ENCODE measurements around the gene CFD.
"Not testable (repeated sequence)": the region's sequence is repeated elsewhere in the genome, so short reads cannot be mapped to it uniquely, and the experiment has no call there.

Gene CFD

GRCh38 chr19:871446-872265 is 12.2 kb downstream of the CFD start:
- DNase-seq (ENCODE audit: low read depth in 2 of 2): no peak

GRCh38 chr19:872266-872951 is 12.9 kb downstream of the CFD start:
- peak; percentile 42 to 65 for DNase-seq (ENCODE audit: low read depth in 2 of 2)

- peak in 1 of 2 donors; percentile 63 for DNase-seq (ENCODE audit: low read depth in 2 of 2)
These were observed 13.6 kb downstream of the CFD start for GRCh38 chr19:873084-873483.

DNA sequence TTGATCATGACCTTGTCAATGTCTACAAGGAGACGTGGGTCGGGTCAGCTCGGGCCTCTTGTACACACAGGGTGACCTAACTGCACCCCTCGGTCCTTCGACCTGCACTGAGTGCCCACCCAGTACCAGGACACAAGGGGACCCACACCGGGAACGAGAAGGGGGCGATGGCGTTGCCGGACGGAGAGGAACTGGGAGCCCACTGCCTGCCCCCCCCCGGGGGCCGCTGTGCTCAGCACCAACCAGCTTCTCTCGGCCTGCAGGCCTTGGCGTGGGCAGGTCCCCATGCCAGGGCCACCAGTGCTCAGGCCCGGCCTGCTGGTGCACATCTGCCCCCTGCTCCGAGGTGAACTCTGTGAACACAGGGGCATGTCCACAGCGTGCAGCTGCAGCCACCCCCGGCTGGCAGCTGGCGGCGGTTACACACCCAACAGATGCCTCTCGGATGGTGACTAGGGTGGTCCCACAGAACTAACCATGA is 14.1 kb downstream of the CFD start:
- no peak for DNase-seq (ENCODE audit: low read depth in 2 of 2)

GRCh38 chr19:875265-875879 is 15.9 kb downstream of the CFD start:
- DNase-seq (ENCODE audit: low read depth in 2 of 2): no peak

- no peak for DNase-seq (ENCODE audit: low read depth in 2 of 2)
These were observed 16.6 kb downstream of the CFD start for GRCh38 chr19:876089-876488.

DNA sequence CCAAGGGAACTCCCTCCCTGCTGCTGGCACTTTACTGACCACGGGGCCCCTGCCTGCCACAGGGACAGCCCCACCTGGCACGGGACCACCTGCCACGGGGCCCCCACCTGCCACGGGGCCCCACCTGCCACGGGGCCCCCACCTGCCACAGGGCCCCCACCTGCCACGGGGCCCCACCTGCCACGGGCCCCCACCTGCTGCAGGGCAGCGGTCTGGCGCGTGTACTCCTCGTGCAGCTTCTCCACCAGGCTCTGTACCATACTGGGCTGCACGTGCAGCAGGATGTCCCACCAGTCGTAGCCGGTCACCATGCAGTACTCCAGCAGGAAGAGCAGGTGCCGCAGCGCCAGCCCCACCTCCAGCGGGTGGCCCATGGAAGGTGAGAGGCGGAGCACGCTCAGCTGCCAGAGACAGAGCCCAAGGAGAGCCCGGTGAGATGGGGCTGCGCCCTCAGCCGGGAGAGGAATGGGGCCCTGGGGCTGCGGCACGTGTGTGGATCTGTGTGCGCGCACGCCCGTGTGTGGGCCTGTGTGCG is 17.4 kb downstream of the CFD start:
- DNase-seq (ENCODE audit: low read depth in 2 of 2): no peak

DNA sequence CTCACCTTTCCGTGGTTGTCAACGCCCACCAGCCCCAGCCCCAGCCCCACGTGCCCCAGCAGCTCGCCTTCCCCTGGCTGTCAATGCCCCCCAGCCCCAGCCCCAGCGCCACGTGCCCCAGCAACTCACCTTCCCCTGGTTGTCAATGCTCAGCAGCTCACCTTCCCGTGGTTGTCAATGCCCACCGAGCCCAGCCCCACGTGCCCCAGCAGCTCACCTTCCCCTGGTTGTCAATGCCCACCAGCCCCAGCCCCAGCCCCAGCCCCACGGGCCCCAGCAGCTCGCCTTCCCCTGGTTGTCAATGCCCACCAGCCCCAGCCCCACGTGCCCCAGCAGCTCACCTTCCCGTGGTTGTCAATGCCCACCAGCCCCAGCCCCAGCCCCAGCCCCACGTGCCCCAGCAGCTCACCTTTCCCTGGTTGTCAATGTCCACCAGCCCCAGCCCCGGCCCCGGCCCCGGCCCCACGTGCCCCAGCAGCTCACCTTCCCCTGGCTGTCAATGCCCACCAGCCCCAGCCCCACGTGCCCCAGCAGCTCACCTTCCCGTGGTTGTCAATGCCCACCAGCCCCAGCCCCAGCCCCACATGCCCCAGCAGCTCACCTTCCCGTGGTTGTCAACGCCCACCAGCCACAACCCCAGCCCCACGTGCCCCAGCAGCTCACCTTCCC is 18.7 kb downstream of the CFD start:
- DNase-seq (ENCODE audit: low read depth in 2 of 2): not testable (repeated sequence)

DNA sequence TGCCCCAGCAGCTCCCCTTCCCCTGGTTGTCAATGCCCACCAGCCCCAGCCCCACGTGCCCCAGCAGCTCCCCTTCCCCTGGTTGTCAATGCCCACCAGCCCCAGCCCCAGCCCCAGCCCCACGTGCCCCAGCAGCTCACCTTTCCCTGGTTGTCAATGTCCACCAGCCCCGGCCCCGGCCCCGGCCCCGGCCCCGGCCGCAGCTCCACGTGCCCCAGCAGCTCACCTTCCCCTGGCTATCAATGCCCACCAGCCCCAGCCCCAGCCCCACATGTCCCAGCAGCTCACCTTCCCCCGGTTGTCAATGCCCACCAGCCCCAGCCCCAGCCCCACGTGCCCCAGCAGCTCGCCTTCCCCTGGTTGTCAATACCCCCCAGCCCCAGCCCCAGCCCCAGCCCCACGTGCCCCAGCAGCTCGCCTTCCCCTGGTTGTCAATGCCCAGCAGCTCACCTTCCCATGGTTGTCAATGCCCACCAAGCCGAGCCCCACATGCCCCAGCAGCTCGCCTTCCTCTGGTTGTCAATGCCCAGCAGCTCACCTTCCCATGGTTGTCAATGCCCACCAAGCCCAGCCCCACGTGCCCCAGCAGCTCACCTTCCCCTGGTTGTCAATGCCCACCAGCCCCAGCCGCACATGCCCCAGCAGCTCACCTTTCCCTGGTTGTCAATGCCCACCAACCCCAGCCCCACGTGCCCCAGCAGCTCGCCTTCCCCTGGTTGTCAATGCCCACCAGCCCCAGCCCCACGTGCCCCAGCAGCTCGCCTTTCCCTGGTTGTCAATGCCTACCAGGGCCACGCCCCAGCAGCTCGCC is 19.5 kb downstream of the CFD start:
- not testable (repeated sequence) for DNase-seq (ENCODE audit: low read depth in 2 of 2)

- no peak for DNase-seq (ENCODE audit: low read depth in 2 of 2)
These were observed 20.4 kb downstream of the CFD start for GRCh38 chr19:879711-880438.

DNA sequence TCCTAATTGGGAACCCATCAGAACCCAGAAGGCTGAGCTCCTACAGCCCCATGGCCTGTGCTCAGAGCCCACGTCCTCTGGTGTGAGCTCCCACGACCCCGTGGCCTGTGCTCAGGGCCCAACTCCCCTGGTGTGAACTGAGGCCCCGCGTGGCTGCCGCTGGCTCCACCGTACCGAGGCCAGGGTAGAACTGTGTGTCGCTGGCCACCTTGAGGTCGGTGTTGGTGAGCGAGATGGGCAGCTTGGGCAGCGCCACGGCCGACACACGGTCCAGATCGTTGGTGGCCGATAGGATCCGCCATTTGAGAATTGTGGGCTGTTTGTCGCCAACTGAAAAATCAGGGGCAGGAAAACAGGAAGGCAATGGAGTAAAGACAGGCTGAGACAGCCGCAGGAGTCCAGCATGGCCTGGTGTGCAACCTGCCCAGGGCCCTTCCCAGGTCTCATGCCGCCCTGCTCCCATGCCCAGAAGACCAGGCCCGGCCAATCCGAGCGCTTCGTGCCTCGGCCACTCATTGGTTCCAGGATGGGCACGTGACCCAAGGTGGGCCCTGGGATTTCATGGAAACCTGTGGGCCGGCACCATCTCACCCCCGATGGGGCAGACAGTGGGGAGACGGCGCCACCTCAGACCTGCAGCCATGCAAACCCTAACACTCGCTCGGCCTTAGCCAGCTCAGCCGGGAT is 22.1 kb downstream of the CFD start:
- no peak for DNase-seq (ENCODE audit: low read depth in 2 of 2)

GRCh38 chr19:882871-883497 is 23.5 kb downstream of the CFD start:
- no peak for DNase-seq (ENCODE audit: low read depth in 2 of 2)

- DNase-seq (ENCODE audit: low read depth in 2 of 2): no peak
These were observed 24.3 kb downstream of the CFD start for GRCh38 chr19:883661-884211.

DNA sequence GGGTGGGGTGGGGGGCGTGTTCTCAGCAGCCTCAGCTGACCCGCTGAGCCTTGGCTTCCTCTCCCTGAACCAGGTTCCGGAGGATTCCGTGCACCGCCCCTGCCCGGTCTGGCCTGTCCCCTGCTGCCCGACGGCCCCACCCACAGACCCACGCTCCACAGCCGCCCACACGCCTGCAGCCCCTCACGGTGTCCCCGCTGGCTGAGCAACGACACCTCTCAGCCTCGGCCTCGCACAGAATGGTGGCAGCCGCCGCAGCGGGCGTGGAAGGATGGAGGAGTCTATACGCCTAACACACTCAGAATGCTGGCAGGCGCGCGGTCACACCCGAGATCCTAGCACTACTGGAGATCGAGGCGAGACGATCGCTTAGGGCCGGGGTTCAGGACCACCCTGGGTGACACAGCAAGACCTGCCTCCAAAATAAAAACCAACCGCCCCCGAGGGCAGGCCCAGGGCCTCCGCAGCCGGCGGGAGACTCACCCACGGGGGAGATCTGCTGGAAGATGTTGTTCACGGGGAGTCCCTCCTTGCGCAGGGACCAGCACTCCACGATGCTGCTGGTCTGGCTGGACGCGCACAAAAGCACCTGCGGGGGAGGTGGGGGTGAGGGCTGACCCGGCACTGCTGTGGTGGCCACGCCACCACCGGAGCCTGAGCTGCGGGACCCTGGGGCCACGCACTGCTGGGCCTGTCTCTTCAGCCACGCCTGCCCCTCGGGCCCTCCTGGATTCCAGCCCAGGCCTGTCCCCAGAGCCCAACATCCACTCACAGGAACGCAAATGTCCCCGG is 25.2 kb downstream of the CFD start:
- no peak for DNase-seq (ENCODE audit: low read depth in 2 of 2)

DNA sequence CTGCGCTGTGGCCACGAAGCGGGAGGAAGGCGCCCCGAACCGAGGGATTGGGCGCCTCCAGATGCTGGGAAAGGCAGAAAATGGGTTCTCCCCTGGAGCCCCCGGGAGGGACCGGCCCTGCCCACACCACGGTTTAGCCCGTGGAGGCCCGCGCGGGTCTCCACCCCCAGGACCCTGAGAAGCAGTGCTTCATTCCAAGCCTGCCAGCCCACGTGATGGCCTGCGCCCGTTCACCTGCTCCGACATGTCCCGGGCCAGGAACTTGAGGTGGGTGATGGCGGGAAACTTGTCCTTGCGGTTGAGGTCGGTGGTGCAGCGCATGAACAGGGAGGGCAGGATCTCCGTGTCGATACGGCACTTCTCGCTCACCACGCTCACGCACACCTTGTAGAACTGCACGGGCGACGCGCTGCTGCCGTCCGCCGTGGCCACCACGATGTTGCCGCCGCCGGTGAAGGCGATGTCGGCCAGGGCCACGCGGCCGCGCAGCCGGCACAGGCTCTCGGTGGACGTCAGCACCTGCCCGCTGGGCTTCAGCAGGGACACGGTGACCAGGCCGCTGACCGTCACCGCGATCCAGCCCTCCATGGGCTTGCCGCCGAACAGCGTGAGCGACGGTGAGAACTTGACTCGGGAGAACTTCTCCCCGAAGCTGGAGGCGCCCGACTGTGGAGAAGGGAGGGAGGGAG is 26.2 kb downstream of the CFD start:
- DNase-seq (ENCODE audit: low read depth in 2 of 2): no peak

- no peak for DNase-seq (ENCODE audit: low read depth in 2 of 2)
These were observed 27.6 kb downstream of the CFD start for GRCh38 chr19:887072-887471.

DNA sequence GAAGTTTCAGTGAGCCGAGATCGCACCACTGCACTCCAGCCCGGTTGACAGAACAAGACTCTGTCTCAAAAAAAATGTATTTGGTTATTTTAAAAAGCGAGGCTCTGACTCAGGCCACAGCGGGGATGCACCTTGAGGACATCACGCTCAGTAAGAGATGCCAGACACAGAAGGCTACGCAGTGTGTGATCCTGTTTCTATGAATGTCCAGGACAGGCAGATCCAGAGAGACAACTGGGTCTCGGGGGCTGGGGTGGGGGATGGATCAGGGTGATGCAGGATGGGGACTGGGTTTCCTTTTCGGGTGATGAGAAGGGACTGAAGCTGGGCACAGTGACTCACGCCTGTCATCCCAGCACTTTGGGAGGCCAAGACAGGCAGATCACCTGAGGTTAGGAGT is 28.1 kb downstream of the CFD start:
- DNase-seq (ENCODE audit: low read depth in 2 of 2): no peak
